ENCODE results near the gene VOPP1.

- TF ChIP-seq POLR2A (IDR thresholded peaks at IDR 0.05): no peak
- no peak for TF ChIP-seq POLR2AphosphoS5 (IDR thresholded peaks at IDR 0.05)
- TF ChIP-seq CTCF (IDR thresholded peaks at IDR 0.05): no peak
Observed at GRCh38 chr7:55526329-55526728, 46.0 kb downstream of the VOPP1 start.

All from transverse colon (tissue), 4 donors.